D721Med (cell line): Measurements from ENCODE around the gene ZNF627.
"Not testable (repeated sequence)": the region's sequence is repeated elsewhere in the genome, so short reads cannot be mapped to it uniquely, and the experiment has no call there.

ENCODE experiments used
- DNase-seq: peaks from one replicate; pipeline ENCODE4 v3.0.0; 2011; ENCODE audit warnings: low spot score; ENCODE audit not compliant: insufficient read length
- FAIRE-seq: peaks from 2 replicates; lab custom pipeline; 2011; peaks lifted over from hg19 to GRCh38; lab: Jason Lieb, UNC
- TF ChIP-seq, protein P1 (sequence below): IDR thresholded peaks from 2 replicates; pipeline ENCODE4 v1.5.1; 2012; ENCODE audit warnings: mild to moderate bottlenecking, control low read depth; ENCODE audit not compliant: insufficient read depth; ENCODE audit errors: missing control alignments

The ZNF627 gene

DNA sequence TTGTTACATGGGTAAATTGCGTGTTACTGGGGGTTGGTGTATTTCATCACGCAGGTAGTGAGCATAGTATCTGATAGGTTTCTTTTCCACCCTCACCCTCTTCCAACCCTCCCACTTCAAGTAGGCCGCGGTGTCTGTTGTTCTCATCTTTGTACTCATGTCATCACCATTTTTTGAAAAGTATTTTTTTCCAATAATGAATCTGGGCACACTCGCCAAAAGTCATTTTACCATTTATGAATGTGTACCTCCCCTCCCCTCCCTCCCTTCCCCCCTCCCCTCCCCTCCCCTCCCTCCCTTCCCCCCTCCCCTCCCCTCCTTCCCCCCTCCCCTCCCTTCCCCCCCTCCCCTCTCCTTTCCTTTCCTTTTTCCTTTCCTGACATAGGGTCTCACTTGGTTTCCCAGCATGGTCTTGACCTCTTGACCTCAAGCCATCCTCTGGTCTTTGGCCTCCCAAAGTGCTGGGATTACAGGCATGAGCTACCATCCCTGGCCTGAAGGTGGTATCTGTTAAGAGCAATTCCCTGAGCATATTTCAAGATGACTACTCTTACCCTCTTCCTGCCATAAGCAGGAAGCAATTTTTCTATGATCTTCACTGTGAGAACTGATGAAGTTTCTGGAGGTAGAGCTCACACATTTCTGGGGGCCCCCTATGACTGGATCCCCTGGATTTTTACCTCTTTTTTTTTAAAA is 15.7 kb downstream of the ZNF627 start:
- FAIRE-seq, result no peak
- DNase-seq, result no peak
- TF ChIP-seq, protein P1, sequence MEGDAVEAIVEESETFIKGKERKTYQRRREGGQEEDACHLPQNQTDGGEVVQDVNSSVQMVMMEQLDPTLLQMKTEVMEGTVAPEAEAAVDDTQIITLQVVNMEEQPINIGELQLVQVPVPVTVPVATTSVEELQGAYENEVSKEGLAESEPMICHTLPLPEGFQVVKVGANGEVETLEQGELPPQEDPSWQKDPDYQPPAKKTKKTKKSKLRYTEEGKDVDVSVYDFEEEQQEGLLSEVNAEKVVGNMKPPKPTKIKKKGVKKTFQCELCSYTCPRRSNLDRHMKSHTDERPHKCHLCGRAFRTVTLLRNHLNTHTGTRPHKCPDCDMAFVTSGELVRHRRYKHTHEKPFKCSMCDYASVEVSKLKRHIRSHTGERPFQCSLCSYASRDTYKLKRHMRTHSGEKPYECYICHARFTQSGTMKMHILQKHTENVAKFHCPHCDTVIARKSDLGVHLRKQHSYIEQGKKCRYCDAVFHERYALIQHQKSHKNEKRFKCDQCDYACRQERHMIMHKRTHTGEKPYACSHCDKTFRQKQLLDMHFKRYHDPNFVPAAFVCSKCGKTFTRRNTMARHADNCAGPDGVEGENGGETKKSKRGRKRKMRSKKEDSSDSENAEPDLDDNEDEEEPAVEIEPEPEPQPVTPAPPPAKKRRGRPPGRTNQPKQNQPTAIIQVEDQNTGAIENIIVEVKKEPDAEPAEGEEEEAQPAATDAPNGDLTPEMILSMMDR, result no peak

DNA sequence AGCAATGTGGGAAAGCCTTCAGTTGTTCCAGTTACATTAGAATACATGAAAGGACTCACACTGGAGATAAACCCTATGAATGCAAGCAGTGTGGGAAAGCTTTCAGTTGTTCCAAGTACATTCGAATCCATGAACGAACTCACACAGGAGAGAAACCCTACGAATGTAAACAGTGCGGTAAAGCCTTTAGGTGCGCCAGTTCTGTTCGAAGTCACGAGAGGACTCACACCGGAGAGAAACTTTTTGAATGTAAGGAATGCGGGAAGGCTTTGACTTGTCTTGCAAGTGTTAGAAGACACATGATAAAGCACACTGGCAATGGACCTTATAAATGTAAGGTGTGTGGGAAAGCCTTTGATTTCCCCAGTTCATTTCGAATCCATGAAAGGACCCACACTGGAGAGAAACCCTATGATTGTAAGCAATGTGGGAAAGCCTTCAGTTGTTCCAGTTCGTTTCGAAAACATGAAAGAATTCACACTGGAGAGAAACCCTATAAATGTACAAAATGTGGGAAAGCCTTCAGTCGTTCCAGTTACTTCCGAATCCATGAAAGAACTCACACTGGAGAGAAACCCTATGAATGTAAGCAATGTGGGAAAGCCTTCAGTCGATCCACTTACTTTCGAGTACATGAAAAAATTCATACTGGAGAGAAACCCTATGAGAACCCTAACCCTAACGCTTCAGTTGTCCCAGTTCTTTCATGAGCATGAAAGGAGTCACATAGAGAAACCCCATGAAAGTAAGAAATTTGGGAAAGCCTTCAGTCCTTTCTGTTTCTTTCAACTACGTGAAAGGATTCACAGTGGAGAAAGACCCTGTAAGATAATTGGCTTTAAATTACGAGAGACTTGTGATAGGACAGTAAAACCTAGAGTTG is 20.1 kb downstream of the ZNF627 start:
- FAIRE-seq (no peak), DNase-seq (no peak)
- TF ChIP-seq, protein P1, result no peak

DNA sequence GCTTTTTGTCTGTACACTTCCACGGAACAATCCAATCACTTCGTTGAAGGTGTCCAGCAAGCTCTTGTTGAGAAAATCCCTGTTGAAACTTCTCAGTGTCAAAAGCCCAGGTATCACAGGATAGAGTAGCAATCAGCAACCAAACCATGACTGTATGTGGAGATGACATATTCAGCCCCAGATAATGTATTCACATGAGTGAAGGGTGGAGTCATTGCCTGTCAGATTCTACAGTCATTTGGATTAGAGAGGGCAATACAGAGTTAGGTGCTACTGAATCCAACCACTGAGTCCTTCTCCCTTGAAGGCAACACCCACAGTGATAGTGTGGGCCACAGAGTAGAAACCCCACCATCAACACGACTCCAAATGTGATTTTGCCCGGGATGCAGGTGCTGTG is 23.3 kb downstream of the ZNF627 start:
- TF ChIP-seq, protein P1, result no peak
- FAIRE-seq, result no peak

DNA sequence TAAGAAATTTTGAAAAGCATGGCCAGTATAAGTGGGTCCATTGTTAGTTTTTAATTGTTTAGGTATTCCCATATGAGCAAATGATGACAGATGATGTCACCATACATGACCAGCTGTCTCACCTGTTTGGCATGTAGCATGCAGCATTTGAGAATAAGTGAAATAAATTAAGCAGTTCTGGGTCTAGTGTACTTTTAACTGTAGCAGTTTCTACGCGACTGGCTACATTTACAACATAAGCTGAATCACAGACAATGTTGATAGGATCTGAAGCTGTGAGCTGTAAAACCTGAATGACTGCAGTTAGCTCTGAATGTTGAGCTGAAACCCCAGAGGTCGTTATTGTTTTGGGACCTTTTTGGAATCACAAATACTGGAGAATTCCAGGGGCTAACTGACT is 25.1 kb downstream of the ZNF627 start:
- not testable (repeated sequence) for DNase-seq, FAIRE-seq

More for the DNA sequence above, 23.3 kb downstream of the ZNF627 start:
- no peak for DNase-seq

DNA sequence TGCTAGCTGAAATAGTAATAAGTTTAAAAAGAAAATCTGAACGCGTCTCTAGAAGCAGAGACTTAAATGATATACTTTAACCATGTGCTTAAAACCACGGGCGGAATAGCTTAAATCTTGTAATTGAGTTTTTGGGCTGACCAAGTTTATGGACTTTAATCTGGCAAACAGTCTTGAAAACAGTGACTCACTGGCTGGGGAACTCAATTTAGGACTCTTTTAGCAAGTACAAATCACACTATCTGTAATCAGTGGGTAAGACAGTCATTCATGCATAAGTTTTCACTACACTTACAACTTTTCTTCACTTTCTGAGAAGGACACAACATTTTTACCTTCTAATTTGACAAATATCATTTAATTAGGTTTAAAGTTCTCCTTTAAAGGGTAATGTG is 26.8 kb downstream of the ZNF627 start:
- TF ChIP-seq, protein P1, result no peak
- DNase-seq (no peak), FAIRE-seq (no peak)

DNA sequence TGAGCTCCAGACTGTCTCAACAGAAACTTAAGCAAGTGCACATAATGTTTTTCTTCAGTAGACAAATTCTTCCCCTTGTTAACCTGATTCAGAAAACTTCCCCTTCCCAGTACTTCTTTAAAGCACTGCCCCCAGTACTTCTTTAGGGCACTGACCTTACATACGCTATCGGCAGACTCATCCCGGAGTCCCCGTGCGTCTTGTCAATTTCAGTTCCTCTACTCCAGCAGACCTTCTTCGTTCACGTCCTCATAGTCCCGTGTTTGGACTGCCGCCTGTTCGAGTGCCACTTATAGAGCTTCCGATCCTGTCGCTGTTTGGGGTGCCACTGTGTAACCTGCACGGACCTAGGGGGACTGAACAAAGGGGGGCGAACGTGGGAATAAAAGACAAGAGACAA is 29.0 kb downstream of the ZNF627 start:
- no peak for FAIRE-seq
- DNase-seq, result no peak
- TF ChIP-seq, protein P1, result no peak

DNA sequence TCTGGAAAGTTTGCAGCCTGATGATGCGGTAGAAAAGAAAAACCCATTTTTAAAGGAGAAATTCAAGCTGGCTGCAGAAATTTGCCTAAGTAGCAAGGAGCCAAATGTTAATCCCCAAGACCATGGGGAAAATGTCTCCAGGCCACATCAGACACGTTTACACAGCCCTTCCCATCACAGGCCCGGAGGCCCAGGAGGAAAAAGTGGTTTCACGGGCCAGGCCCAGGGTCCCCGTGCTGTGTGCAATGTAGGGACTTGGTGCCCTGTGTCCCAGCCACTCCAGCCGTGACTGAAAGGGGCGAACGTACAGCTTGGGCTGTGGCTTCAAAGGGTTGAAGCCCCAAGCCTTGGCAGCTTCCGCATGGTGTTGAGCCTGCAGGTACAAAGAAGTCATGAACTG is 35.9 kb downstream of the ZNF627 start:
- TF ChIP-seq, protein P1, result no peak
- DNase-seq (no peak), FAIRE-seq (no peak)

DNA sequence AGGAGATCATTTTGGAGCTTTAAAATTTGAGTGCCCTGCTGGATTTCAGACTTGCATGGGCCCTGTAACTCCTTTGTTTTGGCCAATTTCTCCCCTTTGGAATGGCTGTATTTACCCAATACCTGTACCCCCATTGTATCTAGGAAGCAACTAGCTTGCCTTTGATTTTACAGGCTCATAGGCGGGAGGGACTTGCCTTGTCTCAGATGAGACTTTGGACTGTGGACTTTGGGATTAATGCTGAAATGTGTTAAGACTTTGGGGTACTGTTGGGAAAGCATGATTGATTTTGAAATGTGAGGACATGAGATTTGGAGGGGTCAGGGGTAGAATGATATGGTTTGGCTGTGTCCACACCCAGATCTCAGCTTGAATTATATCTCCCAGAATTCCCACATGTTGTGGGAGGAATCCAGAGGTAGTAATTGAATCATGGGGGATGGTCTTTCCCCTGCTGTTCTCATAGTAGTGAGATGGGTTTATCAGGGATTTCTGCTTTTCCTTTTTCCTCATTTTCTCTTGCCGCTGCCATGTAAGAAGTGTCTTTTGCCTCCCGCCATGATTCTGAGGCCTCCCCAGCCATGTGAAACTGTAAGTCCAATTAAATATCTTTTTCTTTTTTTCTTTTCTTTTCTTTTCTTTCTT is 36.9 kb downstream of the ZNF627 start:
- not testable (repeated sequence) for DNase-seq, FAIRE-seq
